Left cardiac atrium (tissue), 4 donors: ENCODE data around the gene SPDEF. TPM values are rescaled to one million over a fixed set of nuclear protein-coding genes. Genes with fewer than 3 reads are reported as not detected.

Experiments
- ATAC-seq, 2 donors: fragments of 200-7000 bp; cut with Tn5 transposase; one replicate each; pipeline ENCODE4 v1.9.1; 2020; ENCODE audit warnings: mild to moderate bottlenecking in 2 of 2, moderate library complexity in 2 of 2
- DNase-seq: peaks from one replicate; pipeline ENCODE4 v3.0.0-alpha.2; 2020
- intact Hi-C, 2 donors: fragments of 100-400 bp; cut with DNase I; formaldehyde crosslinking; loops; one replicate each; pipeline versions ENCODE4 v1.14.1 to v1.15.1; 2022 to 2023
- total RNA-seq, 2 donors: library from RNA; stranded (reverse); fragmentation: NEBNext Ultra II Directional; extraction: Animal tissue kit (Norgen Biotek cat#: 25700); gene quantifications; one replicate each; pipeline ENCODE4 v1.2.1, GENCODE V29; 2021
- donor health status: DM: no; HTN: yes; CAD: no.
- donor health status: DM: no; HTN: yes; CAD: no; lungs with severe emphysema.
- donor health status: DM: yes; HTN: yes; CAD: no.
- donor health status: Dilated cardiomyopathy.

Gene SPDEF
- total RNA-seq, 2 donors from 2014 or later: 0.16 TPM; not detected in 1

DNA sequence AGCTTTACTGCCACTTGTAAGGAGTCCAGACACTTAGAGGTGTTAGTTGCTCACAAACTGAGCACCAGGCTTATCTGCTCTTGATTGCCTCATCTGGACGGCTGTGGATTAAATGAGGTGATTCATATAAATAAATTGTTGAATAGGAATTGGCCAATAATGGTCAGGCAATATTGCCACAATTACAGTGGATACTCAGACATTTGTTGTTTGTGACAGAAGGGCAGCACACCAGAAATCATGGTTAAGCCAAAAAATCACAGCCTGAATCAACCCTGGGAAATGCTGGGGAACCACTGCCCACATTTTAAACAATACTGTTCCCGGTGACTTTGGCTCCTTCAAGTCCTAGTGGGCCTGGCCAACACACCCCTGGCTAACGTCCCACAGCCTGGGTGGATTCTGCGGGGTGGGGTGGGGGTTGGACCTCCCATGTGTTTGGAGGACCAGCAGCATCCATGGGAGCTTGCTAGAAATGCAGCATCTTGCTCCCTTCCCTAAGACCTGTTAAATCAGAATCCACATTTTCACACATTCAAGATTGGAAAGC is 29.5 kb upstream of the SPDEF start:
- DNase-seq (no peak), ATAC-seq (peak in 1 of 2 donors; percentile 61)
- intact Hi-C loops: no loop called here

DNA sequence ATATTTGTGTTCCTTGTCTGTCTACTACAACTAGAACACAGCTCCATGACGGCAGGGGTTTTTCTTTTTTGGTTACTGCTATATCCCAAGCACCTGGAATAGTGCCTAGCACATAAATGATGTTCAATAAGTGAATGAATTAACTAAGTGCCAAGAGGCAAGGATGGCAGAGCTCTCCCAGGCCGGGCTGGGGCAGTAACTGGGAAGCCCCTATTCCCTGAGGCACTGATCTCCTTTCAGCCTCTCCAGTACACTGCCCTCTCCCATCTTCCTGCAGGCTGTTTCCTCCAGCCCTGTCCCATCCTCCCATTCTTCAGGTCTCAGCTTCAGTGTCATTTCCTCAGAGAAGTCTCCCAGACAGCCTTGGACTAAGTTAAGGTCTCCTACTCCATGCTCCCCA is 29.0 kb upstream of the SPDEF start:
- DNase-seq: no peak
- no peak for ATAC-seq
- intact Hi-C loops: no loop called here

DNA sequence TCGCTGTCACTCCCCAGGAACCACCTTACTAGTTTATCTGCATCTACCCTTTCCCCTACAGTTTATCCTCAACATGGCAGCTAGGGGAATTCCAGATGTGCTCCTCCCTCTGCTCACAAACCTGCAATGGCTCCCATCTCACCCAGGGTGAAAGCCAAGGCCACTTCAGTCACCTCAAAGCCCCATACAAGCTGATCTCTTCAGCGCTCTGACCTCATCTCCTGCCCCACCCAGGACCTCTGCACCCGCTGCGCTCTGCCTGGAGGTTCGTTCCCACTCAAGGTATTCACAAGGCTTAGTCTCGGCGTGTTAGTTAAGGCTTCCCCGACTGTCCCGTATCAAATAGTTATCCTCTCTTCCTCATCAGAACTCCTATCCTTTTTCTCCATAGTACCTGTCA is 28.6 kb upstream of the SPDEF start:
- intact Hi-C loops: no loop called here
- no peak for DNase-seq
- ATAC-seq: no peak

DNA sequence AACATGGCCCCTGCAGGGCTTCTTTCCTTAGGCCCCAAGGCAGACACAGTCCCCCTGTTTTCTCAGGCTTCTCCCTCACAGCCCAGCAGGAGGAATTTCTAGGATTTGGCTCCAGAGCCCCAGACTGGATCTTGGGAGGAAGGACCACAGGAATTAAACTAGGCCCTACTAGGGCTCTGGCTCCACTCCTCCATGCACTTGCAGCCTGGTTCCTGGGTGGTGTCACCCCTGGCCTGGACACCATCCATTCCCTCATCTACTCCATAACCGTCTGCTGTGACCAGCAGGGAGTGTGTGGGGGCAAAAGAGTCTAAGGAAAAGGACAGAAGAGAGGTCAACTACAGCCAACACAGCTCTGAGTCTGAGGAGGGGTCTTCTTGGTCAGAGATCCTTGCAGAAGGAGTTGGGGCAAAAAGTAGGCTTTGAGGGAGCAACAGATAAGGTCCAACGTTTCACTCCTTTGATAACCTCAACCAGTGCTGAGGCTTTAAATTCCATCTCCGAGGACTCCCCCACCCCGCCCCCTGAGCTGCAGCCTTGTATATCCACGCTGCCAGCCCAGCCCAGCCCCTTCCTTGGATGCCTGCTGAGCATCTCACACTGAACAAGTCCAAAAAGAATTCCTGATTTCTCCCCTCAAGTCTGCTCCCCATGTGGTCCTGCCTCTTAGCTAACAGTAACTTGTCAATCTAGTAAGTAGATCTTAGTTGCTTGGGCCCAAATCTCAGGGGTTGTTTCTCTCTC is 27.9 kb upstream of the SPDEF start:
- no peak for ATAC-seq
- intact Hi-C loops: no loop called here
- no peak for DNase-seq

DNA sequence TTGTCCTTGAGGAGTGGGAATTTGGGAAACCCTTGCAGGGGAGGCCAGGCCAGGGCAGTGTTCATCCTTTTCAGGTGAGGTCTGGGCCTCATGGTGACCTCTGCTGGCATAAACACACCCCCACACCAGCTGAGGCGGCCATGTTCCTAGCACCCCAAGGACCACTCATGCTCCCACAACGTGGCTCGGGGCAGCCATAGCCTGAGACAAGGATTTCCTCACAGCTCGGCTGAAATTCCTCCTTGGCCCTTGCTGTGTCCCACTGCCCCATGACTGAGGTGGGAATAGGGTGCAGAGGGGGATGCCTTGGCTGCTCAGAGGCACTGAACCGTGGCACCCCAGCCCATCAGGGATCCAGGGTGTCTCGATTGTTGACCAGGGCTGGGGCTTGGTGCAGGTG is 27.3 kb upstream of the SPDEF start:
- intact Hi-C loops: no loop called here
- ATAC-seq: no peak
- no peak for DNase-seq

DNA sequence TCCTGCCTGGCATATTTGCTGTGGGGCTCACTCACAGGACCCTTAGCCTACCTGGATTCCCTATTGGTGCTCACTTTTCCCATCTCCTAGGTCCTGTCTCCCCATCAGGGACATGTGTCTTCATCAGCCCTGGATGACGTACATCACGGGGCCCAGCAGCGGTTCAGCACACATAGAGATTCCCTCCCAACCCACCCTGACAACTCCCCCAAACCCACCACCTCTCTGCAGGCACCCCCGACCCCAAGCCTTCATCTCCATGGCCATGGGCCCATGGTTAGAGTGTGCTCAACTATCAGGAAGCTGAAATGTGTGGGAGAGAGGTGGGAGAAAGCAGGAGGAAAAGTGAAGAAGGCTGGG is 25.4 kb upstream of the SPDEF start:
- intact Hi-C loops: no loop called here
- ATAC-seq (no peak), DNase-seq (no peak)

DNA sequence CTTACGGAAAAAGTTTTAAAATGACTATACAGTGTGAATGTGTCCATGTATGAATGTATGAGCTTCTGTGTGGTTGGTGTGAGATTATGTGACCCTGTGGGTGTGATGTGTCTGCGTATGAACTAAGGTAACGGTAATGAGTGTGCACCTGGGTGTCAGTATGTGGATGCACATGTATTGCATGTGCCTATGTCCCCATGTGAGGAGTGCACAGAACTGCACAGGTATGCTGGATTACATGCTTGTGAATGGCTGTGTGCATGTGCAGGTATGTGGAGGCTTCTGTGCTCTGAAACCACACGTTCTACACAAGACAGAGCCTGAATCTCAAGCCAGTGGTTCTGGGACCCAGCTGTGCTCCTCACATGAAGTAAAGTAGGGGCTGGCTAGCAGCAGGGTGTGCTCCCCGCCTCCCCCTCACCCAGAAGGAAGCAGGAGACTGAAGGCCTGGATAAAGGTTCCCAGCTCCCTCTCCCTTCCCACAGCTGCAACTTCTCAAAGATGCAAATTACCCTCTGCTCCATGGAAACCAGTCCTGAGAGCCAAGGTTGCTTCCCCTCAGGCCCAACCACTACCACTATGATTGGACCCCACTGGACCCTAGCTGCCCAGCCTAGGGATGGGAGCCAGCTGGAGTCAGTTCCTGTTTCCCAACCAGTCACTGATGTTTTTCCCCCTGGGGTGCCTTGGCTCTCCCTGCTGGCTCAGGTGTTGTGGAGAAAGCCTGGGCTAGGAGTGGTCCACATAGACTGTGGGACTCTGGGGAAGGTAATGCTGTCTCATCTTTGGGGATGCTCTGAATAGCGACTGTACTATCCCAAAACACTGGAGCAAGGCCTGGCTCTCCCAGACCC is 24.8 kb upstream of the SPDEF start:
- DNase-seq: no peak
- peak in 1 of 2 donors; percentile 25 for ATAC-seq
- intact Hi-C loops: no loop called here

DNA sequence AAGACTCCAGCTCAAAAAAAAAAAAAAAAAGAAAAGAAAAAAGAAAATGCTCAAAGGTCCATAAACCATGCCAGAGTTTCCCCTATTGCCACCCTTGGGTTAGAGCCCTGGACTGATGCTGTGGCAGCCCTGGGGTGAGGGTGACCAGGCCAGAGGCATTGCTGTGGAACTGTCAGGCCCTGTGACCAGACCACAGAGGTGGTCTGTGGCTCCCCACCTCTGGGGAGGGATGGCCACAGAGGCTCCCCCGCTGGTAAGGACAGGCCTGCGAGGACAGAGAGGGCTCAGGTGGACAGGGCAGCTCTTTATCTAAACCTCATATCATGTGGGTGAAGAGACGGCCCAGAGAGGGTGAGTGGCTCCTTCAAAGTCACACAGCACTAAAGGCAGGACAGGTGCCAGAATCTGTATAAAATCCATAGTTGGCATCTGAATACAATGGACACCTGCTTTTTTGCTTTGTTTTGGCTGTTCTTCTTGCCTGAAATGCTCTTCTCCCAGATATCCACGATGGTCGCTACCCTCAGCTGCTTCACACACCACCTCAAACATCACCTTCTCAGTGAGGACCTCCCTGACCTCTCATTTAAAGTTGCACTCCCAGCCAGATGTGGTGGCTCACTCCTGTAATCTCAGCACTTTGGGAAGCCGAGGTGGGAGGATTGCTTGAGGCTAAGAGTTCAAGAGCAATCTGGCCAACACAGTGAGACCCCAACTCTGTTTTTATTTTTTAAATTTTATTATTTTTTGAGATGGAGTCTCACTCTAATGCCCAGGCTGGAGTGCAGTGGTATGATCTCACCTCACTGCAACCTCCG is 22.5 kb upstream of the SPDEF start:
- DNase-seq (no peak), ATAC-seq (no peak)
- intact Hi-C loops: no loop called here

DNA sequence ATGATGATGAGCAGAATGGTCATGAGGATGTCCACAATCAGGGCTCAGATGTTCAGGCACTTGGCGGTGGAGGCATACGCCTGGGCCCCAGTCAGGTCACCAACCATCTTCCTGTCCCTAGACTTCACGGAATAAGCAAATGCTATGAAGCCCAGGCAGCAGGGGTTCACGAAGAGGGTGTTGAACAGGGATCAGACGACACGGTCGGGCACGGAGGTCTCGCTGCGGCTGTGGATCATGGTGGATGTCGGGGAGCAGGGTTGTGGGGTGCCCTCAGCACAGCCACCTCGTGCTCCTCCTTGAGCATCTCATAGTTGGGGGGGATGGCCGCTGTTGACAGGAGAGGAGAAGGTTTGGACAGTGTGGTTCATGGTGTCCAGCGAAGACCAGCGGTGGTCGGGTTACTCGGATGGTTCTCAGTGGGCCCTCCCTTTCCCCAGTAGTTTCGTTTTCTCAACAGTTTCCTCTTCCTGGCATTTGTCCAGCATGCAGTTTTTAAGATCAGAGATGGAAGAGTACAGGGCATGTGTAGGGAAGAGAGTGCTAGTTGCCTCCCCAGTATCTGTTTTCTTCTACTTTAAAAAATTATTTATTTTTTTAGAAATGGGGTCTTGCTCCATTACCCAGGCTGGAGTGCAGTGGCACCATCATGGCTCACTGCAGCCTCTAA is 20.3 kb upstream of the SPDEF start:
- intact Hi-C loops: no loop called here
- ATAC-seq (no peak), DNase-seq (no peak)

DNA sequence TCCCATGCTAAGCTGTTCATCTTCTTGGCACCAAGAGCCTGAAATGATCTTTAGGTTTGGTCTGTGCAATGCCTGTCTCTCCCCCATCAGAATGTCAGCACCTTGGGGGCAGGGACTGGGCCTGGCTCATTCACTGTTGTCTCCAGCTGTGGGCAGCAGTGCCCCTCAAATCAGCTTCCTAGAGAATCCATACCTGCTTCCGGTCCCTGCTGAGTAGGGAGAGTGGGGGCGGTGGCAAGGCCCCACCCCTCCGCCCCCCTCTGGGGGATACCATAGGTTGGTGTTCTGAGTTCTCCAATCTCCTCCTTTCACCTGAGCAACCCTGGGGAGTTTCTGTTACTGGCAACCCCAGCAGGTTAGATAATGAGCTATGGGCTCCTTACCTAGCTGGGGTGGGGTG is 19.2 kb upstream of the SPDEF start:
- DNase-seq: no peak
- ATAC-seq: no peak
- intact Hi-C loops: no loop called here

DNA sequence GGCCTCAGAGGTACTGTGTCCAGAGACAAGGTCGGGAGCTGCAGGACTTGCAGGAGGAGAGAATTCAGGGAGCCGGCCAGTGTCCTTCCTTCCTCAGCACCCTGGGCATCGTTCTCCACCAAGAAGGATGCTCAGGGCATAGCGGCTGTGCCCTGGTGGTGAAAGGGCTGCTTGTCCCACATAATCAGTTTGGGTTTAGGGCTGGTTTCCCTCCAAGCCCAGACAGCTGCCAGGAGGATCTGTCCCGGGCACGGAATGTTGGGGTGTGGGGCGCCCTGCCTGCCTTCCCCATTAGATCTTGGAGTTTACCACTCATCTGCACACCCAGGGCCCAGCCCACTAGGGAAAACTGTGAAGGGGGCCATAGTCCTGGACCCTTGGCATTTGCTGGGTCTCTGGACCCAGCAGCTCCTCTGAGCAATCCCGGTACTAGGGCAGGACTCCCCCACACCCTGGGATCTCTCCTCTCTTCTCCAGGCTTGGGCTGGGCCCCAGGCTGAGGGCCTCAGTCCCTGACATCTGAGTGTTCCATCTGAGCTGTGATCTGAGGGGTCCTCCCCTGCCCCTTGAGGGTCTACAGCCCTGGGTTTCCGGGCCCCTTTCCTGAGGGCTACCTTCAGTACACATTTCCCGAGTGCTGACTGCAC is 18.6 kb upstream of the SPDEF start:
- intact Hi-C loops: no loop called here
- no peak for DNase-seq

DNA sequence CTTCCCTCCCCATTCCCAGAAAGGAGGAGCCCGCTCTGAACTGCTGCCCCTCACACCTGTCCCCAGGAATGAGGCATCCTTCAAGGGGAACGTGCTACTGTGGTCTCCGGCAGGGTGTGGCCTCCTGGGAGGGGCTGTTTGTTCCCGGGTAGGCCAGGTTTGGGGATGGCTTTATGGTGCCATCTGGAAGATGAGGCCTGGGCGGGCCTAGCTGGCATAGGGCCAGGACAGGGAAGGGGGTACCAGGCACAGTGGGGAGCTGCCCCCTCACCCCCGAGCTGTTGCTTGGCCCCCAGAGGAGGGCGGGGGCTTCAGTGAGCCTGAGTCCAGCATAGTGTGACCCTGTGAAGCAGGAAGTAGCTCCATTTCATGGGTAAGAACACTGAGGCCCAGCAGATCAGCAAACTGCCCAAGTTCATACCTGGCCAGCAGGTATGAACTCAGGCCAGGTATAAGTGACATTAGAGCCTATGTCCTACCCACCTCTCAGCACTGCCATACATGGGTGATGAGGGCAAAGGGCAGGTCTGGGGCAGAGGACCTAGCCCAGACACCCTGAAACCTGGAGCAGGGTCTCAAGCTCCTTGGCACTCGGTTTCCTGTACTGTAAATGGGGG is 17.5 kb upstream of the SPDEF start:
- ATAC-seq (no peak), DNase-seq (no peak)
- intact Hi-C loops: no loop called here

More for the DNA sequence above, 18.6 kb upstream of the SPDEF start:
- ATAC-seq: no peak

DNA sequence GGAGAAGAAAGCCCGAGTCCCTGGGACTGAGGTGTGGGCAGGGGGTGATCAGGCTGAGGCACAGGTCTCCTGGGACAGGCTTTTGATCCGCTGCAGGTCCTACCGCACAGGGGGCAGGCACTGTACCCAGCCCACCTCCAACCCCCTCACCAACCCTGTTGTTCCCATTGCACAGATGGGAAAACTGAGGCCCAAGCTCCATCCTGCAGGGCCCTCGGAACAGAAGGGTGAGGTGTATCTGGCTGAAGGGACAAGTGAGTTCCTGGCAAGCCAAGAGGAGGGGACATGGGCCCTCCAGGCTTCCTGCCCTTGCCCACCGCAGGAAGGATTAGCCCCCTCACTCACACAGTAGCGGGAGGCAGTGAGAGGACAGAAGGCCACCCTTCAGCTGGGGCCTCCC is 16.5 kb upstream of the SPDEF start:
- DNase-seq (no peak), ATAC-seq (no peak)
- intact Hi-C loops: no loop called here

DNA sequence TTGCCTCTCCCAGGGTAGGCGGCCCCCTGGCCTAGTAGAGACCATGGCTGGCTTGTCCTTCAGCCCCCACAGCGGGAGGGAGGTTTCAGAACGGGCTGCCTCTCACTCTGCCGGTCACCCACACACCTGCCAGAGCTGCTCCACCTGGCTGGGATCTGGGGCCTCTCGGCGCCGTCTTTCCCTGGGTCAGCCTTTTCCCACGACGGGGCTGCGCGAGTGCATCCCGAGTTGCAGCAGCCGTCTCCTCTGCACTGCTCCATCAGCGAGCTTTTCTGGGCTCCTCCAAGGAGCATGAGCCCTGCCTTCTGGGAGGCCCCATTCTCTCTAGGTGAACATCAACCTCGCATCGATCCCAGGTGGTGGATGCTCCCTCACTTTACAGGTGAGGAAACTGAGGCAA is 15.9 kb upstream of the SPDEF start:
- ATAC-seq (no peak), DNase-seq (no peak)
- intact Hi-C loops: no loop called here

DNA sequence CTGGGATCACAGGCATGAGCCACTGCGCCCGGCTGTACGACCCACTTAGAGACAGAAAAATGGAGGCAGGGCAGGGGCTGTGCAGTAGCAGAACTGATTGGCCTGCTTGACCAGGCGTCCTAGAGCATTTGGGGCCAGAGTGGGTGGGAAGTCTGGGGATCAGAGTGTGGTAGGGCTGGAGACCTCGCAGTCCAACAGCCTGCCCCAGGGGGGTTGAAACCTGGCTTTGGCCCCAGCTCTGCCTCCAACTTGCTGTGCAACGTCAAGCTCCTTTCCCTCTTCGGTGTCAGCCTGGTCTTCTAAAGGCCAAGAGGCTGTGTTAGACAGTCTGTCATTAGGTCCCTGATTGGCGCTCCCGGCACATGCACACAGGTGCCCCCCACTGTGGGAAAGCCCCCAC is 15.3 kb upstream of the SPDEF start:
- ATAC-seq (peak in 1 of 2 donors; percentile 72), DNase-seq (no peak)
- intact Hi-C loops: no loop called here

DNA sequence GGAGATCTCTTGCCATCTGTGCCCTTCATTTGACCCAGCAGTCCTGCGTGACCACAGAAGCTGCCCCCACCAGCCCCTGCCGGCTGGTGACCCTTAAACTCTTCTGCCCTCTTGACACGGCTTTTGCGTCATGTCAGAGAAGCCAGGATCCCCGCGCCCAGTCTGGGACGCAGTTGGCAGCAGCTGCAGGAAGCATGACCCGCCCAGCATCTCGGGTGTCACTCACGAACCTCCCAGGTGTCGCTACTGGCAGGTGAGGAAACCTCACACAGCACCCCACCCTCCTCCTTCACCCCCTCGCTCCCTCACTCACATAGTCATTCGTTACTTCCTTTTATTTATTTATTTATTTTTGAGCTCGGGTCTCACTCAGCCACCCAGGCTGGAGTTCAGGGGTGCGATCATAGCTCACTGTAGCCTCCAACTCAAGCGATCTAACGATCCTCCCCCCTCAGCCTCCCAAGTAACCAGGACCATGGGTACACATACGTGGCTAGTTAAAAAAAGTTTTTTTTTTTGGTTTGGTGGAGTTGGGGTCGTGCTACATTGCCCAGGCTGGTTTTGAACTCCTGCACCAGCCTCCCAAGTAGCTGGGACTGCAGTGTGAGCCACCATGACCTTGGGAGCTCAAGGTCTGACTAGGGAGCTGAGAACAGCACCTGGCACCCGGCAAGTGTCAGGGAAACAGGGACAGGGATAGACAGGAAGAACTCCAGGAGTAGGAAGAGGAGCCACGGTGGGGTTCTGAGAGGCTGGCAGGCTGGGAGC is 14.1 kb upstream of the SPDEF start:
- DNase-seq (no peak), ATAC-seq (no peak)
- intact Hi-C loops: no loop called here

DNA sequence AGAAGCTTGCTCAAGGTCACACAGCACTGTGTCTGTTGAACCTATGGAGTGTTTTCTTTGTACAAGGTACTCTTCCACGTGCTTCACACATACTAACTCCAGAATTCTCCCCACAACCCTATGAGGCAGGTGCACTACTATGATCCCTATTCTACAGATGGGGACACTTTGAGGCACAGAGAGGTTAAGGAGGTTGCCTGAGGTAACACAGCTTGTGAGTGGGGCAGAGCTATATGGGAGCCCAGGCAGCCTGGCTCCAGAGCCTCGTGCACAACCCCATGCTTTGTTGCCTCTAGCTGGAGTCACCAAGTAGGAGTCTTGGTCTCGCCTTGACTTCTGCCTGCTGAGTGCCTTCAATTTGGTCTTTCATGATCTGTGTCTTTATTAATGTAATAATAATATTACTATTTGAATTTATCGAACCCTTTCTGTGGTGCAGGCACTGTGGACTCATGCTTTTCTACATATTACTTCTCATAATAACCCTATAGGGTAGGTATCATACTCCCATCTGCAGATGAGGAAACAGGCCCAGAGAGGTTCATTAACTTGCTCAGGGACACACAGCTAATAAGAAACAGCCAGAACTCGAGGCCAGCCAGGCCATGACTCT is 13.3 kb upstream of the SPDEF start:
- ATAC-seq (no peak), DNase-seq (no peak)
- intact Hi-C loops: no loop called here
